PFSK-1 (cell line): ENCODE results near the gene SCARB1.

ENCODE experiments used
- FOXP2 ChIP-seq: optimal IDR thresholded peaks from 2 replicates; pipeline ENCODE3; 2011; ENCODE audit warnings: borderline replicate concordance, control low read depth, inconsistent platforms; ENCODE audit not compliant: insufficient read depth; ENCODE audit errors: extremely low read length, extremely low read depth
- POLR2AphosphoS5 ChIP-seq: IDR thresholded peaks from 2 replicates; pipeline ENCODE4 v1.6.1; 2012; ENCODE audit warnings: low read depth, mild to moderate bottlenecking, control low read depth, low read length, moderate library complexity
- SIN3A ChIP-seq: IDR thresholded peaks from 2 replicates; pipeline ENCODE4 v1.6.1; 2012; ENCODE audit warnings: mild to moderate bottlenecking, low read length, moderate library complexity, borderline replicate concordance; ENCODE audit not compliant: insufficient read depth
- TAF1 ChIP-seq: IDR thresholded peaks from 2 replicates; pipeline ENCODE4 v1.6.1; 2012; ENCODE audit warnings: low read length, control low read depth, borderline replicate concordance; ENCODE audit not compliant: insufficient read depth
- TF ChIP-seq, protein P1 (sequence below), 2 experiments: IDR thresholded peaks; 2 replicates each; pipeline versions ENCODE4 v1.6.1 to v1.8.0; 2011 to 2012; ENCODE audit warnings: low read depth in 2 of 2, low read length in 2 of 2, control low read depth in 1 of 2, inconsistent platforms in 1 of 2, mild to moderate bottlenecking in 1 of 2, moderate library complexity in 1 of 2; ENCODE audit not compliant: insufficient read depth in 1 of 2

Gene SCARB1

GRCh38 chr12:124849382-124849781 is 14.3 kb downstream of the SCARB1 start:
- TF ChIP-seq SIN3A, result no peak
- TF ChIP-seq POLR2AphosphoS5, result no peak

GRCh38 chr12:124848621-124849380 is 14.9 kb downstream of the SCARB1 start:
- TF ChIP-seq TAF1 (no peak), SIN3A (no peak), FOXP2 (no peak), POLR2AphosphoS5 (no peak)
- TF ChIP-seq, protein P1, sequence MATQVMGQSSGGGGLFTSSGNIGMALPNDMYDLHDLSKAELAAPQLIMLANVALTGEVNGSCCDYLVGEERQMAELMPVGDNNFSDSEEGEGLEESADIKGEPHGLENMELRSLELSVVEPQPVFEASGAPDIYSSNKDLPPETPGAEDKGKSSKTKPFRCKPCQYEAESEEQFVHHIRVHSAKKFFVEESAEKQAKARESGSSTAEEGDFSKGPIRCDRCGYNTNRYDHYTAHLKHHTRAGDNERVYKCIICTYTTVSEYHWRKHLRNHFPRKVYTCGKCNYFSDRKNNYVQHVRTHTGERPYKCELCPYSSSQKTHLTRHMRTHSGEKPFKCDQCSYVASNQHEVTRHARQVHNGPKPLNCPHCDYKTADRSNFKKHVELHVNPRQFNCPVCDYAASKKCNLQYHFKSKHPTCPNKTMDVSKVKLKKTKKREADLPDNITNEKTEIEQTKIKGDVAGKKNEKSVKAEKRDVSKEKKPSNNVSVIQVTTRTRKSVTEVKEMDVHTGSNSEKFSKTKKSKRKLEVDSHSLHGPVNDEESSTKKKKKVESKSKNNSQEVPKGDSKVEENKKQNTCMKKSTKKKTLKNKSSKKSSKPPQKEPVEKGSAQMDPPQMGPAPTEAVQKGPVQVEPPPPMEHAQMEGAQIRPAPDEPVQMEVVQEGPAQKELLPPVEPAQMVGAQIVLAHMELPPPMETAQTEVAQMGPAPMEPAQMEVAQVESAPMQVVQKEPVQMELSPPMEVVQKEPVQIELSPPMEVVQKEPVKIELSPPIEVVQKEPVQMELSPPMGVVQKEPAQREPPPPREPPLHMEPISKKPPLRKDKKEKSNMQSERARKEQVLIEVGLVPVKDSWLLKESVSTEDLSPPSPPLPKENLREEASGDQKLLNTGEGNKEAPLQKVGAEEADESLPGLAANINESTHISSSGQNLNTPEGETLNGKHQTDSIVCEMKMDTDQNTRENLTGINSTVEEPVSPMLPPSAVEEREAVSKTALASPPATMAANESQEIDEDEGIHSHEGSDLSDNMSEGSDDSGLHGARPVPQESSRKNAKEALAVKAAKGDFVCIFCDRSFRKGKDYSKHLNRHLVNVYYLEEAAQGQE (IDR thresholded peaks at IDR 0.05; ENCODE audit: insufficient read depth in 1 of 2, low read depth in 2 of 2, low read length in 2 of 2), result no peak

DNA sequence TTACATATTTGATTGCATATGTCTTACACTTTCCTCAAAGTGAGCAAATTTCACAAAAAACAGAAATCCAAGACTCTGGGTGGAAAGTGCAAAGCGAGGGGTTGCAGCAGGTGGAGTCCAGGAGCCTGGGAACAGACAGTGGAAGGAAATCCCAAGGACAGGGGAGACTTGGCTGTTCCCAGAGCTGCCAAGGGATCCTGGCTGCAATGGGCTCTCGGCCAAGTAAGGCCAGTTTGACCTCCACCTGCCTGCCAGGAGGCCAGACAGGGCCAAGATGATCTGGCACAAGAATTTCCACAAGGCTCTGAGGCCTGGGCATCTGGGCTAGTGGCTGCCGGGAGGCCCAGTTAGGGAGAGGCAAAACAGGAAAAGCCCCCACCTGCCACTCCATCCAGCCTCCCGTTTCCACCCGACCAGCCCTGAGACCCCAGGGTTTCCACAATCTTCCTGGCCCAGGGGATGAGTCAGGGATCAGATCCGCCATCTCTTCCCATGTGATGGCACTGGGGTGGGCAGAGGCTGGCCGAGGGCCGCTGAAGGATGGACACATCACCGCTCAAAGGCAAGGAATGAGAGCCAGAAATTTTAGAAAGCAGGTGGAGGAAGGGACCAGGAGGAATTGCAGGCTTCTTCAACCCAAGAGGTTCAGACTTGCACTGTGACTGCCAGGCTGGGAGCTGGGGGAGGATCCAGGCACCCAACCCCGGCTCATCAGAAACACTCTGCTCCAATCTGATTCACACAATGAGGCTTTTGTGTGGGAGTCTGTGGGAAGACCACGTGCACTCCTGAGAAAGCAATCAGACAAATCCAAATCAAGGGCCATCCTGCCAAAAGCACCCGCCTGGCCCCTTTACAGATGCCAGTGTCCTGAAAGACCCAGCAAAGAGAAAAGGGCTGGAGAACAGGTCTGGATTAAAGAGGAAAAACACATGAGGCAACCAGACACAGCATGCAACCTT is 16.3 kb downstream of the SCARB1 start:
- TF ChIP-seq TAF1 (no peak), SIN3A (no peak), POLR2AphosphoS5 (no peak), FOXP2 (no peak)
- TF ChIP-seq, protein P1 (IDR thresholded peaks at IDR 0.05; ENCODE audit: insufficient read depth in 1 of 2, low read depth in 2 of 2, low read length in 2 of 2), result no peak

DNA sequence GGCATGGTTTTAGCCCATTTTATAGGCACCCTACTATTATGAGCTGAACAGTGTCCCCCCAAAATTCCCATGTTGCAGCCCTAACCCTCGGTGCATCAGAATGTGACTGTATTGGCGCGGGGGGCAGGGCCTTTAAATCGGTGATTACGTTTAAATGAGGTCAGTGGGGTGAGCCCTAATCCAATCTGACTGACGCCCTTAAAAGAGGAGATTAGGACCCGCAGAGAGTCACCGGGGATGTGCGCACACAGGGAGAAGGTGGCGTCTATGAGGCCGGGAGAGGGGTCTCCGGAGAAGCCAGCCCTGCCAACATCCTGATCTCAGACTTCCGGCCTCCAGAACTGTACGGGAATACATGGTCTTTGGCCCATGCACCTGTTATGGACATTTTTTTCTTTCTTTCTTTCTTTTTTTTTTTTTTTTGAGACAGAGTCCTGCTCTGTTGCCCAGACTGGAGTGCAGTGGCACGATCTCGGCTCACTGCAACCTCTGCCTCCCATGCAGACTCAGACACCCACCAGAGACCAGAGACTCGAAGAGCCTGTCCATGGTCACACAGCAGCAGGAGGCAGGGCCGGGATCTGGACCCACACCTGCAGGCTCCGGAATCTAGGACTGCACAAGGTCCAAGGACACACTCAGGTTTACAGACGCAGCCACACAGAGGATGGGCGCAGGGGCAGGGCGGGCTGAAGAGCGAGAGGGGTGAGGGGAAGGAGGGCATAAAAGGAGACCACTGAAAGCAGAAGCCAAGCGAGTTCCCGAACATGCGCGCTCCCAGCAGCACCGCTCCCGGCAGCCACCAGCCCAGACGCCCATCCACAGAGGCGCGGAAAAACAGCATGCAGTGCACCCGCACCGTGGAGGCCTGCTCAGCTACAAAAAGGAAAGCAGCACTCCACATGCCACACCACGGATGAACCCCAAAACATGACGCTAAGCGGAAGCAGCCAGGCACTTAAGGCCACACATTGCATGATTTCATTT is 19.0 kb downstream of the SCARB1 start:
- TF ChIP-seq POLR2AphosphoS5 (no peak), SIN3A (no peak), TAF1 (no peak), FOXP2 (no peak)
- TF ChIP-seq, protein P1 (IDR thresholded peaks at IDR 0.05; ENCODE audit: insufficient read depth in 1 of 2, low read depth in 2 of 2, low read length in 2 of 2), result no peak
